Heart left ventricle (tissue), 16 donors: ENCODE data around the gene DNAJC11. TPM values are rescaled to one million over a fixed set of nuclear protein-coding genes. Genes with fewer than 3 reads are reported as not detected.
A peak's percentile ranks its signal among the peaks of the same experiment; 100 is the strongest.

Source experiments
- ATAC-seq, 4 donors: fragments of 200-7000 bp; cut with Tn5 transposase; one replicate each; pipeline ENCODE4 v1.9.1; 2020 to 2022; ENCODE audit warnings: moderate library complexity in 4 of 4, mild to moderate bottlenecking in 3 of 4, moderate number of reproducible peaks in 1 of 4
- DNase-seq, 5 donors: peaks; one replicate each; pipeline ENCODE4 v3.0.0-alpha.2; 2020
- H3K27ac ChIP-seq, 12 donors: fragments of 200-600 bp; sonication (generic) in 4 of 12; one replicate each; pipeline versions ENCODE4 v1.5.0 to v1.8.0; 2016 to 2022; ENCODE audit warnings: mild to moderate bottlenecking in 2 of 12
- H3K27me3 ChIP-seq, 9 donors: fragments of 200-600 bp; sonication (generic) in 2 of 9; one replicate each; pipeline versions ENCODE4 v1.5.1 to v1.8.0; 2016 to 2022; ENCODE audit warnings: mild to moderate bottlenecking in 3 of 9
- H3K36me3 ChIP-seq, 9 donors: fragments of 200-600 bp; sonication (generic) in 2 of 9; one replicate each; pipeline versions ENCODE4 v1.5.0 to v1.8.0; 2018 to 2022; ENCODE audit warnings: mild to moderate bottlenecking in 2 of 9
- H3K4me1 ChIP-seq, 12 donors: fragments of 200-600 bp; sonication (generic) in 4 of 12; one replicate each; pipeline versions ENCODE4 v1.5.0 to v1.8.0; 2016 to 2022; ENCODE audit warnings: mild to moderate bottlenecking in 3 of 12
- H3K4me3 ChIP-seq, 12 donors: fragments of 200-600 bp; sonication (generic) in 4 of 12; one replicate each; pipeline versions ENCODE4 v1.5.0 to v1.8.0; 2017 to 2022; ENCODE audit warnings: mild to moderate bottlenecking in 9 of 12, moderate library complexity in 4 of 12
- H3K9me3 ChIP-seq, 12 donors: fragments of 200-600 bp; sonication (generic) in 4 of 12; one replicate each; pipeline versions ENCODE4 v1.5.0 to v1.8.0; 2016 to 2022; ENCODE audit warnings: mild to moderate bottlenecking in 1 of 12
- CTCF ChIP-seq, 12 donors: fragments of 200-600 bp; sonication (generic) in 4 of 12; IDR thresholded peaks; one replicate each; pipeline versions ENCODE4 v1.5.0 to v1.8.0; 2018 to 2022; ENCODE audit warnings: antibody characterized with exemption in 12 of 12, mild to moderate bottlenecking in 5 of 12
- POLR2A ChIP-seq, 2 donors: fragments of 450-650 bp; IDR thresholded peaks; one replicate each; pipeline ENCODE4 v1.6.1; 2017; ENCODE audit warnings: antibody characterized with exemption in 2 of 2, mild to moderate bottlenecking in 2 of 2, moderate library complexity in 2 of 2
- WGBS, 4 donors: extraction: QIAGEN DNeasy Blood & Tissue Kit in 2 of 4; methylation state at CpG; one replicate each; pipeline versions ENCODE4 v1.1.5 to v1.1.7; 2013 to 2018; 5-methylcytosine and 5-hydroxymethylcytosine counted together
- intact Hi-C, 10 donors: fragments of 100-400 bp; cut with DNase I; formaldehyde crosslinking; loops; one replicate each; pipeline versions ENCODE4 v1.11.1 to v1.14.2; 2022
- polyA plus RNA-seq, 2 donors: library from polyadenylated mRNA; stranded (reverse); fragments of 200-250 nt; gene quantifications; one replicate each; pipeline ENCODE4 v1.2.3, GENCODE V29; 2013
- total RNA-seq, 9 donors: library from RNA; depleted of rRNA in 2 of 9; stranded (reverse); fragments of >200 nt in 2 of 9; fragmentation: NEBNext Ultra II Directional in 3 of 9; extraction: Animal tissue kit (Norgen Biotek cat#: 25700) in 3 of 9; gene quantifications; one replicate each; pipeline versions ENCODE4 v1.1.0 to v1.2.4, GENCODE V29; 2016 to 2023
- donor health status: ischemic (EF 13 %, LVEDD 7.1; RV severe dilation, severe dysfunction).
- donor health status: healthy with polysubstance abuse.
- donor health status: DM: no; HTN: yes; CAD: no.
- donor health status: DM: no; HTN: no; CAD: no.
- donor health status: ischemic (EF 25% LVEDD 6.9; RV normal size, moderate dysfunction).
- donor health status: ischemic (EF 25% LVEDD 5.7; RV mildly dilated, moderate dysfunction).
- donor health status: healthy.
- donor health status: DM: yes; HTN: yes; CAD: no.
- donor health status: ischemic (EF 35%, LVEDD 5.7; RV mildly dilated, moderate dysfunction).
- donor health status: nonischemic (EF 11% LVEDD 7.7; RV severe dilation, severe dysfunction).
- donor health status: DM: yes; HTN: yes; CAD: no.
- donor health status: PGD.
- donor health status: ischemic (EF 29% LVEDD 5.4; RV normal size, mild dysfunction).
- donor health status: nonischemic (EF 23%, LVEDD 6.1; RV moderate dilation, normal function).

The DNAJC11 gene
- total and polyA plus RNA-seq, 11 donors = 42.4 to 67.4 (median 51.7) TPM

DNA sequence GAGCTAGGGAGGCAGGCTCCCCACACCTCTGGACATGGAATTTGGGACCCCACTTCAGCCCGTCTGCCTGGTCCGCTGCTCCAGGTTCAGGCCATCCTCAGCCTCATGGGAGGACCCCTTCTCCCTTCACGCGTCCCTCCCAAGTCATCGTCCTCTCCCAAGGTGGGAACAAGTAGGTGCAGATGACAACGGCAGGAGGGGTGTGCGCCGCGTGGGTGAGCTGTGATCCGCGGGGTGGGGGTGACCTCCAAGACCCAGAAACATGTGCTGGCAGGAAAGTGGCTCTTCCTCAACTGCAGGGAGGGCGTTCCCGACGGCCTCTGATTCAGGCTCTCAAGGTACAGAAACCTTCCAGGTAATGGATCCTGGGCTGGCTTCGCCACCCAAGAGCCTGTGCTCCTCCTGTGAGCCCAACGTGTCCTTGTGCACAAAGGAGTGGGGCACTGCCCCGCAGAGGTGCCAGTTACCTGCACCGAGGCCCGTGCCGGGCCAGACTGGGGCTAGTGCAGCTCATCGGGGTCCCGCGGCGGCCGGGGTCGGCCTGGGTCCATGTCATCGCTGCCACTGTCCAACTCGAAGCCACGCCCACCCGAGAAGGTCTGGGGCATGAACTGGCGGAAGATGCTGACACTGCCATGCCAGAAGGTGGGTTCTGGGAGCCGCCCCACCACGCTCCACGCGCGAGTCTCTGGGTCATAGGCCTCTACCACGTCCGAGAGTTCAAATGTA lies 108.6 kb downstream of the DNAJC11 start:
- no peak for TF ChIP-seq POLR2A (IDR thresholded peaks at IDR 0.05)
- TF ChIP-seq CTCF (IDR thresholded peaks at IDR 0.05) = no peak
- intact Hi-C loops = no loop called here
- no peak for DNase-seq
- H3K9me3 ChIP-seq = no peaks in the 10 kb centered on the region
- H3K36me3 ChIP-seq = peaks cover 0 to 99% (median 93%) of the 10 kb centered on the region in 9 donors
- no peaks in the 10 kb centered on the region for H3K27me3 ChIP-seq
- H3K4me1 ChIP-seq = peaks cover 0 to 97% (median 55%) of the 10 kb centered on the region in 12 donors
- no peak overlapping the region for H3K4me3 ChIP-seq
- no peak for ATAC-seq
- peak overlapping the region in 6 of 12 donors; percentile 17 to 68 (median 48) for H3K27ac ChIP-seq
- 89 to 91% (median 91%) methylated on average over 20 to 38 of the region's 38 CpGs for WGBS, 4 donors

GRCh38 chr1:6592441-6592840 lies 109.2 kb downstream of the DNAJC11 start:
- H3K4me3 ChIP-seq = no peak overlapping the region
- no peak for TF ChIP-seq POLR2A (IDR thresholded peaks at IDR 0.05)
- peaks cover 0 to 99% (median 92%) of the 10 kb centered on the region in 9 donors for H3K36me3 ChIP-seq
- ATAC-seq (peak in 2 of 4 donors; percentile 38 to 41), DNase-seq (peak in 1 of 5 donors; percentile 50)
- no peaks in the 10 kb centered on the region for H3K27me3 ChIP-seq
- intact Hi-C loops = no loop called here
- peak overlapping the region in 7 of 12 donors; percentile 4 to 68 (median 36) for H3K27ac ChIP-seq
- 30 to 70% (median 42%) methylated on average over 5 of the region's 5 CpGs for WGBS, 4 donors
- no peaks in the 10 kb centered on the region for H3K9me3 ChIP-seq
- peaks cover 0 to 97% (median 54%) of the 10 kb centered on the region in 12 donors for H3K4me1 ChIP-seq

GRCh38 chr1:6591644-6592043 lies 110.0 kb downstream of the DNAJC11 start:
- H3K9me3 ChIP-seq = no peaks in the 10 kb centered on the region
- H3K4me1 ChIP-seq = peaks cover 0 to 94% (median 53%) of the 10 kb centered on the region in 12 donors
- TF ChIP-seq POLR2A (IDR thresholded peaks at IDR 0.05) (no peak), CTCF (IDR thresholded peaks at IDR 0.05) (no peak)
- ATAC-seq (no peak), DNase-seq (no peak)
- H3K27ac ChIP-seq = peak overlapping the region in 8 of 12 donors; percentile 2 to 68 (median 20)
- H3K27me3 ChIP-seq = no peaks in the 10 kb centered on the region
- 86 to 95% (median 89%) methylated on average over 6 of the region's 6 CpGs for WGBS, 4 donors
- intact Hi-C loops = no loop called here
- H3K4me3 ChIP-seq = no peak overlapping the region
- H3K36me3 ChIP-seq = peaks cover 0 to 93% (median 84%) of the 10 kb centered on the region in 9 donors

DNA sequence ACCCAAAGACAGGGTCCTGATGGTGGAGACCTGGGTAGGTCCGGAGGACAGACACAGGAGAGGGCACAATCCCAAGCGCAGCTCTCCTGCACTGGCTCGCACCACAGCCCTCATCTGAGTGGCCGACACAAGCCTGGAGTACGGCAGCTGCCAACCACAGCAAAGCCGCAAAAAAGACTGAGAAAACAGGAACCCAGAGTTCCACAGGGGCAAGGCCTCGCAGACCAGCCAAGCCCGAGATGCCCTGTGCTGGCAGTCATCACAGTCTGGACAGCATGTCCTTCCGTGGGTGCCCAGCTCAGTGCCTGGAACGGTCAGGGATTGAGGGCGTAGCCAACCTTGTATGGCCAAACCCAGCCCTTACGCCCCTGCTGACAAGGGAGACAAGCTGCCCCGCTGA lies 110.4 kb downstream of the DNAJC11 start:
- peaks cover 0 to 94% (median 50%) of the 10 kb centered on the region in 12 donors for H3K4me1 ChIP-seq
- WGBS, 4 donors = 69 to 86% (median 72%) methylated on average over 11 to 13 of the region's 13 CpGs
- H3K27ac ChIP-seq = peak overlapping the region in 7 of 12 donors; percentile 2 to 68 (median 20)
- DNase-seq = no peak
- TF ChIP-seq CTCF (IDR thresholded peaks at IDR 0.05) (no peak), POLR2A (IDR thresholded peaks at IDR 0.05) (no peak)
- H3K9me3 ChIP-seq = no peaks in the 10 kb centered on the region
- H3K27me3 ChIP-seq = no peaks in the 10 kb centered on the region
- H3K36me3 ChIP-seq = peaks cover 0 to 93% (median 82%) of the 10 kb centered on the region in 9 donors
- no peak overlapping the region for H3K4me3 ChIP-seq
- intact Hi-C loops = no loop called here
- ATAC-seq = peak; percentile 8 to 38 (median 25)
